Measurements from ENCODE around the gene GCH1.

The GCH1 gene

DNA sequence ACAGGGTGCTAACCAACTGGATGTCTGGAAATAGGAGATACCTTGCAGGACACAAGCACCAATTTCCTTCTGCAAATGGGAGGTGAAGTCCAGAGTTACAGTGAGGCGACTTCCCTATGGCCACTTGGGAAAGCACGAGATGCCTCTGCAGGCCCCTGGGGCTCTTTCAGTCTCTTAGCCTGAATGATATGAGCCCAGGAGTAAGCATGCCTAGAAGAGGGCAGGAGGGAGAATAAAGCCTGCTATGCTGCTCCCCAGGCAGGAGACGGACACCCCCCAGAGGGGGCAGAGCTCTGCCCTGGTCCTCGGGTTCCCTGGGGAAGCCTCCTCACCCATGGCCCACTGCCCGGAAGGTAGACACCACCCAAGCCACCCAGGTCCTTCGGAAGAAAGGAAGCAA, 105.1 kb downstream of the GCH1 start:
- Histone ChIP-seq H3K4me1 (ENCODE audit: control insufficient read depth, insufficient read depth, low read length) (no peaks in the 10 kb centered on the region), H3K4me3 (ENCODE audit: low read depth, low read length) (no peak overlapping the region), H3K9ac (ENCODE audit: low read depth, low read length) (no peak overlapping the region), H3K27ac (ENCODE audit: low read depth, low read length) (no peak overlapping the region), H3K9me3 (ENCODE audit: control insufficient read depth, insufficient read depth, low read length) (no peaks in the 10 kb centered on the region), H3K27me3 (ENCODE audit: control insufficient read depth, insufficient read depth, low read length) (no peaks in the 10 kb centered on the region), H3K36me3 (ENCODE audit: control insufficient read depth, insufficient read depth, low read length) (no peaks in the 10 kb centered on the region)

DNA sequence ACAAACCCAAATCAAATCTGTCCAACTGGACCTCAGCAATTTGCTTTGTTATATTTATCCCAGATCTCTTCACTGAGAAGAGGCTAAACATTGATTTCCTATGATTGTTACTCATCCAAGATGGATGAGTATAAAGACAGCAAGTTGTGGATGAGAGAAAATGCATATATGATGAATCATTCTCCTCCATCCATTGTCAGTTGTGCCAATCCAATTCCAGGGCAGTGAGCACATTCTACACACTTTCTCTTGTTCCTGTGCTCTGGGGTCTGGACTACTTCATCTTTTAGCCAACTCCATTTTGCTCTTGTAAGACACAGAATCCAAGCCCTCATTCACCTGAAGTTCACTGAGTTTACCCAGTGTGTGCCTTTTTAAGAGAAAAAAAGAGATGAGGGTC, 105.7 kb downstream of the GCH1 start:
- H3K4me3 ChIP-seq (ENCODE audit: low read depth, low read length), result no peak overlapping the region
- no peaks in the 10 kb centered on the region for H3K27me3 ChIP-seq (ENCODE audit: control insufficient read depth, insufficient read depth, low read length)
- H3K9ac ChIP-seq (ENCODE audit: low read depth, low read length), result no peak overlapping the region
- no peaks in the 10 kb centered on the region for H3K9me3 ChIP-seq (ENCODE audit: control insufficient read depth, insufficient read depth, low read length)
- no peak overlapping the region for H3K27ac ChIP-seq (ENCODE audit: low read depth, low read length)
- no peaks in the 10 kb centered on the region for H3K4me1 ChIP-seq (ENCODE audit: control insufficient read depth, insufficient read depth, low read length)
- no peaks in the 10 kb centered on the region for H3K36me3 ChIP-seq (ENCODE audit: control insufficient read depth, insufficient read depth, low read length)

GRCh38 chr14:54794796-54795195, 107.8 kb downstream of the GCH1 start:
- H3K4me1 ChIP-seq (ENCODE audit: control insufficient read depth, insufficient read depth, low read length), result no peaks in the 10 kb centered on the region
- H3K36me3 ChIP-seq (ENCODE audit: control insufficient read depth, insufficient read depth, low read length), result no peaks in the 10 kb centered on the region
- H3K27me3 ChIP-seq (ENCODE audit: control insufficient read depth, insufficient read depth, low read length), result no peaks in the 10 kb centered on the region
- no peak overlapping the region for H3K9ac ChIP-seq (ENCODE audit: low read depth, low read length)
- no peaks in the 10 kb centered on the region for H3K9me3 ChIP-seq (ENCODE audit: control insufficient read depth, insufficient read depth, low read length)
- no peak overlapping the region for H3K4me3 ChIP-seq (ENCODE audit: low read depth, low read length)
- no peak overlapping the region for H3K27ac ChIP-seq (ENCODE audit: low read depth, low read length)

DNA sequence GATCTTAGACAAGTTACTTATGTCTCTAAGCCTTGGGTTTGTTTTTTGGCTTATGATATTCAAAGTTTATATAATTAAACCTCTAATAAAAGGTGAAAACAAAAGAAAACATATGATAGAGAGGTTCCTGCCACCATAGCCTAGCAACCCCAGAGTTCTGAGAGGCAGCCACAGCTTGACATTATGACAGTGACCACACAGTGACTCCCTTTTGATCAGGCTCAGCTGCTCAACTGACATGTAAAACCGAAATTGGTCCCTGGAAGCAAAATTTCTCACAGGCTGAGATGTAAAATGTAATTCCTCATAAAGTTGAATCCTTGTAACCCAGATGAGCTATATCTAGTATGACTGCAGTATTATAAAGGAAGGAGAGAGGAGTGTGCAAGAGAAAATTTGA, 108.5 kb downstream of the GCH1 start:
- Histone ChIP-seq H3K4me1 (ENCODE audit: control insufficient read depth, insufficient read depth, low read length) (no peaks in the 10 kb centered on the region), H3K27ac (ENCODE audit: low read depth, low read length) (no peak overlapping the region), H3K36me3 (ENCODE audit: control insufficient read depth, insufficient read depth, low read length) (no peaks in the 10 kb centered on the region), H3K9me3 (ENCODE audit: control insufficient read depth, insufficient read depth, low read length) (no peaks in the 10 kb centered on the region), H3K9ac (ENCODE audit: low read depth, low read length) (no peak overlapping the region), H3K27me3 (ENCODE audit: control insufficient read depth, insufficient read depth, low read length) (no peaks in the 10 kb centered on the region), H3K4me3 (ENCODE audit: low read depth, low read length) (no peak overlapping the region)

GRCh38 chr14:54792288-54792687, 110.3 kb downstream of the GCH1 start:
- Histone ChIP-seq H3K9ac (ENCODE audit: low read depth, low read length) (no peak overlapping the region), H3K36me3 (ENCODE audit: control insufficient read depth, insufficient read depth, low read length) (peaks cover 4% of the 10 kb centered on the region; the same call in 1 of the 2 replicates), H3K9me3 (ENCODE audit: control insufficient read depth, insufficient read depth, low read length) (no peaks in the 10 kb centered on the region), H3K4me1 (ENCODE audit: control insufficient read depth, insufficient read depth, low read length) (no peaks in the 10 kb centered on the region), H3K4me3 (ENCODE audit: low read depth, low read length) (no peak overlapping the region), H3K27me3 (ENCODE audit: control insufficient read depth, insufficient read depth, low read length) (no peaks in the 10 kb centered on the region), H3K27ac (ENCODE audit: low read depth, low read length) (no peak overlapping the region)
